ENCODE measurements around the gene TMPRSS2. TPM values are rescaled to one million over a fixed set of nuclear protein-coding genes. Genes with fewer than 3 reads are reported as not detected.

Gene TMPRSS2
- polyA plus RNA-seq, 4 donors, result 108 to 167 (median 136) TPM

- DNase-seq (peak; percentile 72 to 81), FAIRE-seq (no peak)
- Histone ChIP-seq H3K36me3 (ENCODE audit: control insufficient read depth in 3 of 3, insufficient read depth in 2 of 3, low read depth in 1 of 3, low read length in 3 of 3) (peaks cover 13 to 33% (median 13%) of the 10 kb centered on the region in 3 donors), H3K9me3 (ENCODE audit: control insufficient read depth in 2 of 2, insufficient read depth in 1 of 2, low read depth in 1 of 2, low read length in 1 of 2) (peaks cover 0 to 23% of the 10 kb centered on the region in 2 donors), H3K4me3 (ENCODE audit: low read depth in 1 of 3, low read length in 3 of 3) (no peak overlapping the region), H3K27ac (ENCODE audit: low read depth in 1 of 3, low read length in 2 of 3) (no peak overlapping the region), H3K27me3 (ENCODE audit: control insufficient read depth in 3 of 3, insufficient read depth in 3 of 3, low read length in 3 of 3) (no peaks in the 10 kb centered on the region), H3K4me1 (ENCODE audit: control insufficient read depth in 3 of 3, insufficient read depth in 2 of 3, low read depth in 1 of 3, low read length in 2 of 3) (peaks cover 0 to 6% (median 0%) of the 10 kb centered on the region in 3 donors)
- WGBS, 3 donors, result 31 to 43% (median 42%) methylated on average over 16 to 17 of the region's 17 CpGs
These were observed 47.1 kb downstream of the TMPRSS2 start for GRCh38 chr21:41460578-41461527.

- H3K36me3 ChIP-seq (ENCODE audit: control insufficient read depth in 3 of 3, insufficient read depth in 2 of 3, low read depth in 1 of 3, low read length in 3 of 3), result peaks cover 13 to 29% (median 16%) of the 10 kb centered on the region in 3 donors
- FAIRE-seq (no peak), DNase-seq (no peak)
- H3K9me3 ChIP-seq (ENCODE audit: control insufficient read depth in 2 of 2, insufficient read depth in 1 of 2, low read depth in 1 of 2, low read length in 1 of 2), result peaks cover 0 to 20% of the 10 kb centered on the region in 2 donors
- H3K4me3 ChIP-seq (ENCODE audit: low read depth in 1 of 3, low read length in 3 of 3), result no peak overlapping the region
- WGBS, 3 donors, result 76 to 83% (median 80%) methylated on average over 9 of the region's 9 CpGs
- H3K27ac ChIP-seq (ENCODE audit: low read depth in 1 of 3, low read length in 2 of 3), result no peak overlapping the region
- no peaks in the 10 kb centered on the region for H3K27me3 ChIP-seq (ENCODE audit: control insufficient read depth in 3 of 3, insufficient read depth in 3 of 3, low read length in 3 of 3)
- peaks cover 0 to 6% (median 0%) of the 10 kb centered on the region in 3 donors for H3K4me1 ChIP-seq (ENCODE audit: control insufficient read depth in 3 of 3, insufficient read depth in 2 of 3, low read depth in 1 of 3, low read length in 2 of 3)
These were observed 47.9 kb downstream of the TMPRSS2 start for GRCh38 chr21:41459884-41460534.

DNA sequence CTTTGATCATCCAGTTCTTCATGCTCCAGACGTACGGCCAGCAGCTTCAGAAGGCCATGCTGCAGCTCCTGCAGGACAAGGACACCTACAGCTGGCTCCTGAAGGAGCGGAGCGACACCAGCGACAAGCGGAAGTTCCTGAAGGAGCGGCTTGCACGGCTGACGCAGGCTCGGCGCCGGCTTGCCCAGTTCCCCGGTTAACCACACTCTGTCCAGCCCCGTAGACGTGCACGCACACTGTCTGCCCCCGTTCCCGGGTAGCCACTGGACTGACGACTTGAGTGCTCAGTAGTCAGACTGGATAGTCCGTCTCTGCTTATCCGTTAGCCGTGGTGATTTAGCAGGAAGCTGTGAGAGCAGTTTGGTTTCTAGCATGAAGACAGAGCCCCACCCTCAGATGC, 49.4 kb downstream of the TMPRSS2 start:
- Histone ChIP-seq H3K9me3 (ENCODE audit: control insufficient read depth in 2 of 2, insufficient read depth in 1 of 2, low read depth in 1 of 2, low read length in 1 of 2) (peaks cover 0 to 7% of the 10 kb centered on the region in 2 donors), H3K36me3 (ENCODE audit: control insufficient read depth in 3 of 3, insufficient read depth in 2 of 3, low read depth in 1 of 3, low read length in 3 of 3) (peaks cover 11 to 20% (median 19%) of the 10 kb centered on the region in 3 donors), H3K27ac (ENCODE audit: low read depth in 1 of 3, low read length in 2 of 3) (no peak overlapping the region), H3K4me3 (ENCODE audit: low read depth in 1 of 3, low read length in 3 of 3) (no peak overlapping the region), H3K4me1 (ENCODE audit: control insufficient read depth in 3 of 3, insufficient read depth in 2 of 3, low read depth in 1 of 3, low read length in 2 of 3) (peaks cover 0 to 6% (median 0%) of the 10 kb centered on the region in 3 donors), H3K27me3 (ENCODE audit: control insufficient read depth in 3 of 3, insufficient read depth in 3 of 3, low read length in 3 of 3) (no peaks in the 10 kb centered on the region)
- WGBS, 3 donors, result 93 to 95% (median 93%) methylated on average over 22 of the region's 22 CpGs
- DNase-seq (no peak), FAIRE-seq (no peak)

DNA sequence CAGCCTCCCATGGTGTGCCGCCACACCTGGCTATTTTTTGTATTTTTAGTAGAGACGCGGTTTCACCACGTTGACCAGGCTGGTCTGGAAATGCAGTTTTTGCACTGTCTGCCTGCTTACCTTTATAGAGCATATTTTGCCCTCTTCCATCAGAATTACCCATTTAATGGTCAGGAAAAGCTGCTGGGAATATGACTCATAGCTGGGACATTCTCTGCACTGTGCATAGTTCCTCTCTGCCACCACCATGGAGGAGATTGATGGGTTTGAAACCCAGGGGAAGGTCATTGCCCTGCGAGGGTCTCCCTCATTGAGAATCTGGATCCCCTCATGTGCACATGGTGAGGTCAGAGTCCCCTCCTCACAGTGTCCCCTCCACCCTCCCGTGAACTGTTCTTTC, 49.8 kb downstream of the TMPRSS2 start:
- peaks cover 0 to 6% (median 0%) of the 10 kb centered on the region in 3 donors for H3K4me1 ChIP-seq (ENCODE audit: control insufficient read depth in 3 of 3, insufficient read depth in 2 of 3, low read depth in 1 of 3, low read length in 2 of 3)
- DNase-seq (no peak), FAIRE-seq (no peak)
- WGBS, 3 donors, result 89 to 94% (median 92%) methylated on average over 6 of the region's 6 CpGs
- no peak overlapping the region for H3K4me3 ChIP-seq (ENCODE audit: low read depth in 1 of 3, low read length in 3 of 3)
- no peak overlapping the region for H3K27ac ChIP-seq (ENCODE audit: low read depth in 1 of 3, low read length in 2 of 3)
- peaks cover 0 to 3% of the 10 kb centered on the region in 2 donors for H3K9me3 ChIP-seq (ENCODE audit: control insufficient read depth in 2 of 2, insufficient read depth in 1 of 2, low read depth in 1 of 2, low read length in 1 of 2)
- no peaks in the 10 kb centered on the region for H3K27me3 ChIP-seq (ENCODE audit: control insufficient read depth in 3 of 3, insufficient read depth in 3 of 3, low read length in 3 of 3)
- H3K36me3 ChIP-seq (ENCODE audit: control insufficient read depth in 3 of 3, insufficient read depth in 2 of 3, low read depth in 1 of 3, low read length in 3 of 3), result peaks cover 12 to 22% (median 15%) of the 10 kb centered on the region in 3 donors

GRCh38 chr21:41453761-41454160, 54.2 kb downstream of the TMPRSS2 start:
- no peaks in the 10 kb centered on the region for H3K9me3 ChIP-seq (ENCODE audit: control insufficient read depth in 2 of 2, insufficient read depth in 1 of 2, low read depth in 1 of 2, low read length in 1 of 2)
- DNase-seq (no peak), FAIRE-seq (no peak)
- H3K27ac ChIP-seq (ENCODE audit: low read depth in 1 of 3, low read length in 2 of 3), result no peak overlapping the region
- H3K36me3 ChIP-seq (ENCODE audit: control insufficient read depth in 3 of 3, insufficient read depth in 2 of 3, low read depth in 1 of 3, low read length in 3 of 3), result peaks cover 18 to 29% (median 20%) of the 10 kb centered on the region in 3 donors
- H3K27me3 ChIP-seq (ENCODE audit: control insufficient read depth in 3 of 3, insufficient read depth in 3 of 3, low read length in 3 of 3), result no peaks in the 10 kb centered on the region
- 59 to 71% (median 64%) methylated on average over 3 of the region's 3 CpGs for WGBS, 3 donors
- H3K4me1 ChIP-seq (ENCODE audit: control insufficient read depth in 3 of 3, insufficient read depth in 2 of 3, low read depth in 1 of 3, low read length in 2 of 3), result no peaks in the 10 kb centered on the region
- no peak overlapping the region for H3K4me3 ChIP-seq (ENCODE audit: low read depth in 1 of 3, low read length in 3 of 3)

DNA sequence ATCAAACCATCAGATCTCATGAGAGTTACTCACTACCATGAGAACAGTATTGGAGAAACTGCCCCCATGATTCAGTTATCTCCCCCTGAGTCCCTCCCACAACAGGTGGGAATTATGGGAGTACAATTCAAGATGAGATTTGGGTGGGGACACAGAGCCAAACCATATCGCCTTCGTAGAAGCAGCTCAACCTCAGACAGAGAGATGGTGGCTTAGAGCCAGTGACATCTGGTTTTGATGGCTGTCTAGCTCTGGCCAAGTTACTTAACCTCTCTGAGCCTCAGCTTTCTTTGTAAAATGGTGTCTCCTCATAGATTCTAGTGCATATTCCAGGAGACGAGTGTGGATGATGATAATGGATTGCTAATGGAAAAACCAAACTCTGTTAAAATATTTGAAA, 54.8 kb downstream of the TMPRSS2 start:
- H3K9me3 ChIP-seq (ENCODE audit: control insufficient read depth in 2 of 2, insufficient read depth in 1 of 2, low read depth in 1 of 2, low read length in 1 of 2), result no peaks in the 10 kb centered on the region
- no peak overlapping the region for H3K27ac ChIP-seq (ENCODE audit: low read depth in 1 of 3, low read length in 2 of 3)
- no peak overlapping the region for H3K4me3 ChIP-seq (ENCODE audit: low read depth in 1 of 3, low read length in 3 of 3)
- DNase-seq (no peak), FAIRE-seq (no peak)
- no peaks in the 10 kb centered on the region for H3K27me3 ChIP-seq (ENCODE audit: control insufficient read depth in 3 of 3, insufficient read depth in 3 of 3, low read length in 3 of 3)
- H3K36me3 ChIP-seq (ENCODE audit: control insufficient read depth in 3 of 3, insufficient read depth in 2 of 3, low read depth in 1 of 3, low read length in 3 of 3), result peaks cover 15 to 26% (median 18%) of the 10 kb centered on the region in 3 donors
- H3K4me1 ChIP-seq (ENCODE audit: control insufficient read depth in 3 of 3, insufficient read depth in 2 of 3, low read depth in 1 of 3, low read length in 2 of 3), result no peaks in the 10 kb centered on the region
- 89 to 97% (median 95%) methylated on average over 3 of the region's 3 CpGs for WGBS, 3 donors

DNA sequence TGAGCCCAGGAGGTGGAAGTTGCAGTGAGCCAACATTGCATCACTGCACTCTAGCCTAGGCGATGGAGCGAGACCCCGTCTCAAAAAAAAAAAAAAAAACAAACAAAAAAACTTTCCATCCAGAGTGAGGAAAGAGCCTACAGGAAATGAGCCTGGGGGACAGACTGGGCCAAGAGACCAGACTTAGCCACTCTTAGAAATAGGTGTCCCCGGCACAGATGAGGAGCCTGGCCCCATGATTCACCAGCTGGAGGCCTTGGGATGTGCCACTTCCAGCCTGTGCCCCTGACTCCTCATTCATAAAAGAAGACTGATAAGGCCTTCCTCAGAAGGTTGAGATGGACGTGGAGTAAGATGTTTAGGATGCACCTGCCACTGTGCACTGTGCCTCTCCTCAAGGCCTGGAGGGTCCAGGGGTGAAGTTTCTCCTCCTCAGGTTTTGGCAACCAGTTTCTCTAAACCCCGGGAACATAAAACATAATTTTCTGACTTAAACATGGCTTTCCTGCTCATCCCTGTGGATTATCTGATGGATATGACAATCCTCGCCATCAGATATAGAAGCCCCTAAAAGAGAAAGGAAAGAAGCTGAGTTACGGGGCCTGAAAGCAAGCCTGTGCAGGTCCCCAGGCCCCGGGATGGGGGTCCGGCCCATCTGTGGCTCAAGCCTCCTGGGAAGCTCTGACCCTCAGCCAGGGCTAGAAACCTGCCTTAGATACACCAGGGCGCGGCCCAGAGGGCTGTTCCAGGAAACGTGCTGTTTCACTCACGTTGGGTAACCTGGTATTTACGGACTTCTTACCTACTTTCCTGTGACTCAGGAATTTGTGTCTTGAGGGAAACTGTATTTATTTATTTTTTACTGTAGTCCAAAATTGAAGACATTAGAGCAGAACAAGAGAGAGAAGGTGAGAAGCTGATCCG, 55.9 kb downstream of the TMPRSS2 start:
- Histone ChIP-seq H3K27me3 (ENCODE audit: control insufficient read depth in 3 of 3, insufficient read depth in 3 of 3, low read length in 3 of 3) (no peaks in the 10 kb centered on the region), H3K9me3 (ENCODE audit: control insufficient read depth in 2 of 2, insufficient read depth in 1 of 2, low read depth in 1 of 2, low read length in 1 of 2) (no peaks in the 10 kb centered on the region), H3K27ac (ENCODE audit: low read depth in 1 of 3, low read length in 2 of 3) (no peak overlapping the region), H3K4me1 (ENCODE audit: control insufficient read depth in 3 of 3, insufficient read depth in 2 of 3, low read depth in 1 of 3, low read length in 2 of 3) (no peaks in the 10 kb centered on the region), H3K36me3 (ENCODE audit: control insufficient read depth in 3 of 3, insufficient read depth in 2 of 3, low read depth in 1 of 3, low read length in 3 of 3) (peaks cover 18 to 23% (median 19%) of the 10 kb centered on the region in 3 donors), H3K4me3 (ENCODE audit: low read depth in 1 of 3, low read length in 3 of 3) (no peak overlapping the region)
- no peak for FAIRE-seq
- no peak for DNase-seq
- WGBS, 3 donors, result 74 to 84% (median 82%) methylated on average over 16 of the region's 16 CpGs

DNA sequence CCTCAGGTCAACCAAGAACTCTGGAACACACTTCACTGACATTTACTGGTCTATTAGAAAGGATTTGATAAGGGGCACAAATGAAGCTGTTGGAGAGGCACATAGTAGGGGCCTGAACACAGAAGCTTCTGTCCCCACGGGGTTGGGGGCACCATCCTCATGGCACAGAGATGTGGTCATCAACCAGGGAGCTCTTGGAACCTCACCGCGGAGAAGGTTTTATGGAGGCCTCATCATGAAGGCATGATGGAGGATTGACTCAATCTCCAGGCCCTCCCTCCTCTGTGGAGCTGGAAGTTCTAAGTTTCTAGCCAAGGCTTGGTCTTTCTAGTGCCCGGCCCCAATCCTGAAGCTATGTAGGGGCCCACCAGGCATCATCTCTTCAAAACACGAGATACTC, 58.3 kb downstream of the TMPRSS2 start:
- FAIRE-seq (no peak), DNase-seq (no peak)
- H3K36me3 ChIP-seq (ENCODE audit: control insufficient read depth in 3 of 3, insufficient read depth in 2 of 3, low read depth in 1 of 3, low read length in 3 of 3), result peaks cover 20 to 29% (median 21%) of the 10 kb centered on the region in 3 donors
- H3K9me3 ChIP-seq (ENCODE audit: control insufficient read depth in 2 of 2, insufficient read depth in 1 of 2, low read depth in 1 of 2, low read length in 1 of 2), result no peaks in the 10 kb centered on the region
- no peaks in the 10 kb centered on the region for H3K4me1 ChIP-seq (ENCODE audit: control insufficient read depth in 3 of 3, insufficient read depth in 2 of 3, low read depth in 1 of 3, low read length in 2 of 3)
- no peaks in the 10 kb centered on the region for H3K27me3 ChIP-seq (ENCODE audit: control insufficient read depth in 3 of 3, insufficient read depth in 3 of 3, low read length in 3 of 3)
- no peak overlapping the region for H3K4me3 ChIP-seq (ENCODE audit: low read depth in 1 of 3, low read length in 3 of 3)
- 79 to 90% (median 85%) methylated on average over 5 of the region's 5 CpGs for WGBS, 3 donors
- no peak overlapping the region for H3K27ac ChIP-seq (ENCODE audit: low read depth in 1 of 3, low read length in 2 of 3)
